WTC11 (cell line): Measurements from ENCODE around the gene SPNS2. TPM values are rescaled to one million over a fixed set of nuclear protein-coding genes. Genes with fewer than 3 reads are reported as not detected.

ENCODE experiments used
- ATAC-seq: fragments of 200-7000 bp; cut with Tn5 transposase; 2 replicates; pipeline ENCODE4 v1.10.0; 2021; ENCODE audit warnings: mild to moderate bottlenecking, moderate library complexity
- CTCF ChIA-PET: fragments of 300-600 bp; sonication (Branson Sonifier 250); formaldehyde crosslinking; loops from one replicate; lab custom pipeline; 2021; ENCODE audit warnings: antibody characterized with exemption; lab: Charles Lee
- POLR2A ChIA-PET: fragments of 350-600 bp; sonication (Branson Sonifier 250); formaldehyde crosslinking; loops from one replicate; lab custom pipeline; 2021; ENCODE audit warnings: antibody characterized with exemption; lab: Charles Lee
- DNase-seq: peaks from one replicate; pipeline ENCODE4 v3.0.0; 2021; ENCODE audit warnings: low spot score
- H3K27ac Mint-ChIP-seq: 2 replicates; pipeline ENCODE4 v1.8.0; 2021; ENCODE audit warnings: mixed read lengths
- H3K27me3 Mint-ChIP-seq: 2 replicates; pipeline ENCODE4 v1.8.0; 2021; ENCODE audit warnings: low read depth, mild to moderate bottlenecking, moderate library complexity, mixed read lengths
- H3K36me3 Mint-ChIP-seq: 2 replicates; pipeline ENCODE4 v1.8.0; 2021; ENCODE audit warnings: mixed read lengths
- H3K4me1 Mint-ChIP-seq: 2 replicates; pipeline ENCODE4 v1.8.0; 2022; ENCODE audit warnings: mixed read lengths
- H3K4me3 Mint-ChIP-seq: 2 replicates; pipeline ENCODE4 v1.8.0; 2021; ENCODE audit warnings: mild to moderate bottlenecking, moderate library complexity, mixed read lengths
- H3K9me3 Mint-ChIP-seq: 2 replicates; pipeline ENCODE4 v1.8.0; 2021; ENCODE audit warnings: mixed read lengths
- CBFB ChIP-seq: sonication (generic); formaldehyde crosslinking; IDR thresholded peaks from 2 replicates; pipeline ENCODE4 v1.8.1; 2022; ENCODE audit warnings: mild to moderate bottlenecking, low read depth, missing genetic modification reagents
- ESRRA ChIP-seq: sonication (generic); formaldehyde crosslinking; IDR thresholded peaks from 2 replicates; pipeline ENCODE4 v1.8.1; 2022; ENCODE audit warnings: mild to moderate bottlenecking, missing genetic modification reagents, borderline replicate concordance
- OVOL2 ChIP-seq: fragments of 250-450 bp; sonication (Bioruptor Pico); IDR thresholded peaks from 2 replicates; pipeline ENCODE4 v1.9.0; 2021; ENCODE audit warnings: mild to moderate bottlenecking, borderline replicate concordance
- SMAD3 ChIP-seq: sonication (generic); formaldehyde crosslinking; IDR thresholded peaks from 2 replicates; pipeline ENCODE4 v1.8.0; 2022; ENCODE audit warnings: missing genetic modification reagents, mild to moderate bottlenecking, borderline replicate concordance
- ZBTB21 ChIP-seq: sonication (generic); formaldehyde crosslinking; IDR thresholded peaks from 2 replicates; pipeline ENCODE4 v1.8.1; 2023; ENCODE audit warnings: mild to moderate bottlenecking, missing genetic modification reagents, borderline replicate concordance
- ZNF138 ChIP-seq: sonication (generic); formaldehyde crosslinking; conservative IDR thresholded peaks from 2 replicates; pipeline ENCODE4 v1.8.1; 2022; ENCODE audit warnings: mild to moderate bottlenecking, moderate library complexity, missing genetic modification reagents
- ZNF317 ChIP-seq: sonication (generic); formaldehyde crosslinking; IDR thresholded peaks from 2 replicates; pipeline ENCODE4 v1.8.1; 2023; ENCODE audit warnings: low read depth, mild to moderate bottlenecking, moderate library complexity, missing genetic modification reagents, borderline replicate concordance
- ZNF671 ChIP-seq: fragments of 250-450 bp; sonication (Bioruptor Pico); IDR thresholded peaks from 2 replicates; pipeline ENCODE4 v1.8.0; 2021; ENCODE audit warnings: mild to moderate bottlenecking
- total RNA-seq: library from RNA; stranded (reverse); gene quantifications from 3 replicates; pipeline ENCODE4 v1.2.3, GENCODE V29; 2021
- TF ChIP-seq, protein P1 (sequence below): fragments of 250-450 bp; sonication (Bioruptor Pico); IDR thresholded peaks from 2 replicates; pipeline ENCODE4 v1.9.0; 2021; ENCODE audit warnings: mild to moderate bottlenecking, borderline replicate concordance
- TF ChIP-seq, protein P2 (sequence below): sonication (generic); formaldehyde crosslinking; IDR thresholded peaks from 2 replicates; pipeline ENCODE4 v1.8.0; 2022; ENCODE audit warnings: missing genetic modification reagents
- TF ChIP-seq, protein P3 (sequence below): sonication (generic); formaldehyde crosslinking; IDR thresholded peaks from 2 replicates; pipeline ENCODE4 v1.8.1; 2023; ENCODE audit warnings: mild to moderate bottlenecking, missing genetic modification reagents

The SPNS2 gene
- total RNA-seq, 1 experiment from 2014 or later = 0.87 TPM

DNA sequence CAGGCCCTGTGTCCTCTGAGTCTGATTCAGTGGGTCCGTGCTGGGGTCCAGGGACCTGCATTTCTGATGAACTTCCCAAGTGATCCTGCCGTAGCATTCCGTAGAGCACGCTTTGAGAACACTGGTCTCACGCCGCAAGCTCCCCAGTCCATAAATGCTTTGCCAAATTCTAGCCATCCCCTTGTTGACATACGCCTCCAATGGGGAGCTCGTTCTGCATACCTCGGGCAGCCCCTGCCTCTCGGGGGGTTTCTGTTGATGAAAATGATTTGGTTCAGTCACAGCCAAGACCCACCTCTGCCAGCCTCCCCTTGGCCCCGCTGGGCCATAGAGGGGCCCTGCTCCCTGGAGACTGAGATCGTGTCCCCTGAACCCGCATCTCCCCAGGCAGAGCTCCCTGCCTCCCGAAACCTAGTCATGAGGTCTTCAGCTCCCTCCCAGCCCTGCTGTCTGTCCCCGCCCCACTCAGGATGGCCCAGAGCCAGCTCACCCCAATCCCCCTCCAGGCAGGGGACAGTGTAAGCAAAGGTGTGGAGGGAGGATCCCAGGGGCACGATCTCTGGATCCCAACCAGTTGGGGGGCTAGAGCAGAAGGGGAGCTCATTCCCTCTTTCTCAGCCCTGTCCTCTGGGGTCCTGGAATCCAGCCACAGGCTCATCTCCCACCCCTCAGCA is 16.2 kb upstream of the SPNS2 start (continued):
- TF ChIP-seq, protein P1, sequence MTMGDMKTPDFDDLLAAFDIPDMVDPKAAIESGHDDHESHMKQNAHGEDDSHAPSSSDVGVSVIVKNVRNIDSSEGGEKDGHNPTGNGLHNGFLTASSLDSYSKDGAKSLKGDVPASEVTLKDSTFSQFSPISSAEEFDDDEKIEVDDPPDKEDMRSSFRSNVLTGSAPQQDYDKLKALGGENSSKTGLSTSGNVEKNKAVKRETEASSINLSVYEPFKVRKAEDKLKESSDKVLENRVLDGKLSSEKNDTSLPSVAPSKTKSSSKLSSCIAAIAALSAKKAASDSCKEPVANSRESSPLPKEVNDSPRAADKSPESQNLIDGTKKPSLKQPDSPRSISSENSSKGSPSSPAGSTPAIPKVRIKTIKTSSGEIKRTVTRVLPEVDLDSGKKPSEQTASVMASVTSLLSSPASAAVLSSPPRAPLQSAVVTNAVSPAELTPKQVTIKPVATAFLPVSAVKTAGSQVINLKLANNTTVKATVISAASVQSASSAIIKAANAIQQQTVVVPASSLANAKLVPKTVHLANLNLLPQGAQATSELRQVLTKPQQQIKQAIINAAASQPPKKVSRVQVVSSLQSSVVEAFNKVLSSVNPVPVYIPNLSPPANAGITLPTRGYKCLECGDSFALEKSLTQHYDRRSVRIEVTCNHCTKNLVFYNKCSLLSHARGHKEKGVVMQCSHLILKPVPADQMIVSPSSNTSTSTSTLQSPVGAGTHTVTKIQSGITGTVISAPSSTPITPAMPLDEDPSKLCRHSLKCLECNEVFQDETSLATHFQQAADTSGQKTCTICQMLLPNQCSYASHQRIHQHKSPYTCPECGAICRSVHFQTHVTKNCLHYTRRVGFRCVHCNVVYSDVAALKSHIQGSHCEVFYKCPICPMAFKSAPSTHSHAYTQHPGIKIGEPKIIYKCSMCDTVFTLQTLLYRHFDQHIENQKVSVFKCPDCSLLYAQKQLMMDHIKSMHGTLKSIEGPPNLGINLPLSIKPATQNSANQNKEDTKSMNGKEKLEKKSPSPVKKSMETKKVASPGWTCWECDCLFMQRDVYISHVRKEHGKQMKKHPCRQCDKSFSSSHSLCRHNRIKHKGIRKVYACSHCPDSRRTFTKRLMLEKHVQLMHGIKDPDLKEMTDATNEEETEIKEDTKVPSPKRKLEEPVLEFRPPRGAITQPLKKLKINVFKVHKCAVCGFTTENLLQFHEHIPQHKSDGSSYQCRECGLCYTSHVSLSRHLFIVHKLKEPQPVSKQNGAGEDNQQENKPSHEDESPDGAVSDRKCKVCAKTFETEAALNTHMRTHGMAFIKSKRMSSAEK = no peak

DNA sequence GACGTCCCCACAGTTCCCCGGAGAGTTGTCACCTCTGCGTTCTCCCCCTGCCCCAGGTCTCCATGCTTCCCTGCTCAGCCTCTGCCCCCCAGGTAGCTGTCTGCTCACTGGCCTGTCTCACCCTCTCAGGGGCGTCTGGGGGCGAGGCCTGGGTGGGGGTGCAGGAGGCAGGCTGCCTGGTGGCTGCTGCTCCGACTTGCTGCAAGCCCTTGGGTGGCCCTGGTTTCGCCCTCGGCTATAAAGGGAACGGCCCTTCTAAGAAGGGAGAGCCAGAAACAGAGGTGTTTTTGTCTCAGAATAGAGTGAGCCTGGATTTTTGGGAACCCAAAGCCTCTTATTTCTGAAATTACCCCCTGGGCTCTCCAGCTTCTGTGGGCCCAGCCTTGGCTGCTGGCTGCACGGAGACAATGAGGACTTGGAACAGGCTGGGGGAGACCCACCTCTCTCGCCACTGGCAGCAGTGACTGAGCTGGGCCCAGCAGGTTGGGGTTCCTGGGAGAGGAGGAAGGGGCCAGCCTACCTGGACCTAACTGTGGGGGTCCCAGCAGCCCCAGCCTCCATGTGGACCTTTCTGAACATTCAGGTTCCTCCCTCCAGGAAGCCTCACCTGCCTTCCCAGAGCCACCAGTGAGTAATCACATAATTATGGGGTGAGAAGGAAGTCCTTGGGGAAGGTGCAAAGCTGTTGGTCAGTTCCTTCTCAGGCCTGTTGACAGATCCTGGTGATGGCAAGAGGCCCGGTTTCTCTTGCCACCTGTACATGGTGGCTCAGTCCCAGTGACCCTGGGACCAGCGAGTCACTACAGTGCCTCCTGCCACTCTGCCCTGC is 15.5 kb upstream of the SPNS2 start:
- CTCF ChIA-PET = interaction anchor here (0.9 to 1.1 kb wide), 3 partner anchors 16 to 62 kb away, joined by 3 to 5 read pairs (median 5); no protein-coding TSS in a partner anchor
- H3K36me3 Mint-ChIP-seq = no peaks in the 10 kb centered on the region

More for the DNA sequence above, 15.5 kb upstream of the SPNS2 start:
- POLR2A ChIA-PET = no interaction called here
- no peak for TF ChIP-seq ZBTB21
- TF ChIP-seq, protein P2, sequence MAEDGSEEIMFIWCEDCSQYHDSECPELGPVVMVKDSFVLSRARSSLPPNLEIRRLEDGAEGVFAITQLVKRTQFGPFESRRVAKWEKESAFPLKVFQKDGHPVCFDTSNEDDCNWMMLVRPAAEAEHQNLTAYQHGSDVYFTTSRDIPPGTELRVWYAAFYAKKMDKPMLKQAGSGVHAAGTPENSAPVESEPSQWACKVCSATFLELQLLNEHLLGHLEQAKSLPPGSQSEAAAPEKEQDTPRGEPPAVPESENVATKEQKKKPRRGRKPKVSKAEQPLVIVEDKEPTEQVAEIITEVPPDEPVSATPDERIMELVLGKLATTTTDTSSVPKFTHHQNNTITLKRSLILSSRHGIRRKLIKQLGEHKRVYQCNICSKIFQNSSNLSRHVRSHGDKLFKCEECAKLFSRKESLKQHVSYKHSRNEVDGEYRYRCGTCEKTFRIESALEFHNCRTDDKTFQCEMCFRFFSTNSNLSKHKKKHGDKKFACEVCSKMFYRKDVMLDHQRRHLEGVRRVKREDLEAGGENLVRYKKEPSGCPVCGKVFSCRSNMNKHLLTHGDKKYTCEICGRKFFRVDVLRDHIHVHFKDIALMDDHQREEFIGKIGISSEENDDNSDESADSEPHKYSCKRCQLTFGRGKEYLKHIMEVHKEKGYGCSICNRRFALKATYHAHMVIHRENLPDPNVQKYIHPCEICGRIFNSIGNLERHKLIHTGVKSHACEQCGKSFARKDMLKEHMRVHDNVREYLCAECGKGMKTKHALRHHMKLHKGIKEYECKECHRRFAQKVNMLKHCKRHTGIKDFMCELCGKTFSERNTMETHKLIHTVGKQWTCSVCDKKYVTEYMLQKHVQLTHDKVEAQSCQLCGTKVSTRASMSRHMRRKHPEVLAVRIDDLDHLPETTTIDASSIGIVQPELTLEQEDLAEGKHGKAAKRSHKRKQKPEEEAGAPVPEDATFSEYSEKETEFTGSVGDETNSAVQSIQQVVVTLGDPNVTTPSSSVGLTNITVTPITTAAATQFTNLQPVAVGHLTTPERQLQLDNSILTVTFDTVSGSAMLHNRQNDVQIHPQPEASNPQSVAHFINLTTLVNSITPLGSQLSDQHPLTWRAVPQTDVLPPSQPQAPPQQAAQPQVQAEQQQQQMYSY (CRISPR knock-in tag) = no peak
- no peak for TF ChIP-seq ZNF671 (CRISPR knock-in tag)
- TF ChIP-seq ESRRA = no peak
- TF ChIP-seq CBFB (CRISPR knock-in tag) = no peak
- TF ChIP-seq ZNF138 = no peak
- TF ChIP-seq, protein P3, sequence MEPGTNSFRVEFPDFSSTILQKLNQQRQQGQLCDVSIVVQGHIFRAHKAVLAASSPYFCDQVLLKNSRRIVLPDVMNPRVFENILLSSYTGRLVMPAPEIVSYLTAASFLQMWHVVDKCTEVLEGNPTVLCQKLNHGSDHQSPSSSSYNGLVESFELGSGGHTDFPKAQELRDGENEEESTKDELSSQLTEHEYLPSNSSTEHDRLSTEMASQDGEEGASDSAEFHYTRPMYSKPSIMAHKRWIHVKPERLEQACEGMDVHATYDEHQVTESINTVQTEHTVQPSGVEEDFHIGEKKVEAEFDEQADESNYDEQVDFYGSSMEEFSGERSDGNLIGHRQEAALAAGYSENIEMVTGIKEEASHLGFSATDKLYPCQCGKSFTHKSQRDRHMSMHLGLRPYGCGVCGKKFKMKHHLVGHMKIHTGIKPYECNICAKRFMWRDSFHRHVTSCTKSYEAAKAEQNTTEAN (CRISPR knock-in tag) = no peak
- TF ChIP-seq OVOL2 (CRISPR knock-in tag) = no peak
- no peak for TF ChIP-seq SMAD3 (CRISPR knock-in tag)
- TF ChIP-seq ZNF317 (CRISPR knock-in tag) = no peak
- TF ChIP-seq, all 79 proteins: peak for 0
- no peak for DNase-seq
- H3K4me3 Mint-ChIP-seq = no peak overlapping the region
- H3K4me1 Mint-ChIP-seq = peaks cover 7% of the 10 kb centered on the region
- H3K9me3 Mint-ChIP-seq = no peaks in the 10 kb centered on the region
- H3K27me3 Mint-ChIP-seq = no peaks in the 10 kb centered on the region
- no peak overlapping the region; the same call in 1 of the 2 replicates for H3K27ac Mint-ChIP-seq
- no peak for ATAC-seq
